CD4-positive, alpha-beta T cell (primary cell): ENCODE measurements around the gene SOX5. TPM values are rescaled to one million over a fixed set of nuclear protein-coding genes. Genes with fewer than 3 reads are reported as not detected.

Experiments used
- ATAC-seq: fragments of 200-7000 bp; cut with Tn5 transposase; one replicate; pipeline ENCODE4 v1.10.0; 2022; ENCODE audit warnings: mild to moderate bottlenecking; ENCODE audit not compliant: poor library complexity
- CTCF ChIA-PET: fragments of 350-600 bp; sonication (Branson Sonifier 250); formaldehyde crosslinking; loops from one replicate; lab custom pipeline; 2021; ENCODE audit warnings: antibody characterized with exemption, inconsistent platforms; lab: Charles Lee
- POLR2A ChIA-PET: fragments of 350-600 bp; sonication (Branson Sonifier 250); formaldehyde crosslinking; loops from one replicate; lab custom pipeline; 2021; ENCODE audit warnings: antibody characterized with exemption, inconsistent platforms; lab: Charles Lee
- DNase-seq, 14 experiments: peaks; one replicate each; pipeline ENCODE4 v3.0.0-alpha.2; 2013 to 2020; ENCODE audit warnings: mixed read lengths in 2 of 14
- H3K27ac ChIP-seq, 2 donors: one replicate each; pipeline versions ENCODE4 v1.5.1 to v1.7.0; 2013; ENCODE audit warnings: low read length in 2 of 2, low read depth in 1 of 2, mild to moderate bottlenecking in 1 of 2
- H3K27me3 ChIP-seq, 2 experiments: 1 replicate in 1 of 2; 2 replicates in 1 of 2; pipeline versions ENCODE4 v1.6.1 to v1.7.0; 2013; ENCODE audit warnings: low read length in 2 of 2, control low read depth in 1 of 2, mild to moderate bottlenecking in 1 of 2, moderate library complexity in 1 of 2; ENCODE audit not compliant: insufficient read depth in 2 of 2, control insufficient read depth in 1 of 2
- H3K36me3 ChIP-seq: one replicate; pipeline ENCODE4 v1.6.1; 2013; ENCODE audit warnings: low read length, control low read depth; ENCODE audit not compliant: insufficient read depth
- H3K4me1 ChIP-seq: one replicate; pipeline ENCODE4 v1.6.1; 2013; ENCODE audit warnings: low read length, control low read depth; ENCODE audit not compliant: insufficient read depth
- H3K4me3 ChIP-seq: one replicate; pipeline ENCODE4 v1.5.1; 2013; ENCODE audit warnings: mild to moderate bottlenecking, low read length, moderate library complexity
- H3K9me3 ChIP-seq, 2 experiments: 1 replicate in 1 of 2; 2 replicates in 1 of 2; pipeline versions ENCODE4 v1.6.1 to v1.7.0; 2013; ENCODE audit warnings: low read length in 2 of 2, mild to moderate bottlenecking in 2 of 2, control low read depth in 1 of 2, moderate library complexity in 1 of 2; ENCODE audit not compliant: control insufficient read depth in 1 of 2, insufficient read depth in 1 of 2
- H3K27ac Mint-ChIP-seq: one replicate; pipeline ENCODE4 v1.8.0; 2020; ENCODE audit warnings: mixed read lengths
- H3K27me3 Mint-ChIP-seq: one replicate; pipeline ENCODE4 v1.8.0; 2021; ENCODE audit warnings: mixed read lengths
- H3K36me3 Mint-ChIP-seq: one replicate; pipeline ENCODE4 v1.8.0; 2021; ENCODE audit warnings: low read depth, mixed read lengths
- H3K4me1 Mint-ChIP-seq: one replicate; pipeline ENCODE4 v1.8.0; 2021; ENCODE audit warnings: low read depth, mixed read lengths
- H3K4me3 Mint-ChIP-seq: one replicate; pipeline ENCODE4 v1.8.0; 2020; ENCODE audit warnings: mild to moderate bottlenecking, mixed read lengths
- H3K9me3 Mint-ChIP-seq: one replicate; pipeline ENCODE4 v1.8.0; 2020; ENCODE audit warnings: mixed read lengths
- intact Hi-C, 2 experiments: fragments of 100-400 bp; cut with DNase I in 1 of 2; cut with micrococcal nuclease in 1 of 2; formaldehyde crosslinking; loops; one replicate each; pipeline versions ENCODE4 v1.15.1 to v1.9.0; 2023 to 2025; cut with DNase I, micrococcal nuclease
- total RNA-seq, 174 experiments: library from RNA in 2 of 174; stranded (reverse) in 2 of 174; gene quantifications; one replicate each; pipeline ENCODE4 v1.2.3 and lab custom pipeline; 2021 to 2026
- TF ChIP-seq, protein P1 (sequence below): fragments of 200-600 bp; IDR thresholded peaks from one replicate; pipeline ENCODE4 v1.8.0; 2022; ENCODE audit warnings: antibody characterized with exemption, mild to moderate bottlenecking

Gene SOX5
- total RNA-seq, 2 experiments from 2014 or later: not detected

DNA sequence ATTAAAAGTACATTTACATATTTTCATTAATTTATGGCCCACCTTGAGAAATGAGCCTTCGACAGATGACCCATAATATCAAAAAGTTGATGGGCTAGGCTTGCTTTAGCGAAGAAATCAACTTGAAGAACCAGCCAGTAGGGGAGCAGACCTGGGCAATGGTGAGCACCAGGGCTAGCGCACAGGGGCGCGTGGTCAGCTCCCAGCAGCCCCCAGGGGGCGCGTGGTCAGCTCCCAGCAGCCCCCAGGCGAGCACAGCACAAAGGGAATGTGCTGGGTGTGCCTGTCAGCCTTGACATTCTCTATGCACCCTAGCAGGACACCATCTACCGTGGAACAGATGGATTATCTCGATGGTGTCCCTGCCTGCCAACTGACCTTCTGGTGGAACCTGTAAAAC, 15.3 kb upstream of the SOX5 start:
- Mint-ChIP-seq H3K9me3 (no peaks in the 10 kb centered on the region), H3K27me3 (no peaks in the 10 kb centered on the region), H3K4me3 (no peak overlapping the region), H3K27ac (no peak overlapping the region), H3K36me3 (no peaks in the 10 kb centered on the region), H3K4me1 (no peaks in the 10 kb centered on the region)
- no peak for ATAC-seq
- no peaks in the 10 kb centered on the region for H3K36me3 ChIP-seq
- intact Hi-C loops: no loop called here
- H3K9me3 ChIP-seq: peaks cover 0 to 4% of the 10 kb centered on the region in 2 experiments
- TF ChIP-seq, protein P1, sequence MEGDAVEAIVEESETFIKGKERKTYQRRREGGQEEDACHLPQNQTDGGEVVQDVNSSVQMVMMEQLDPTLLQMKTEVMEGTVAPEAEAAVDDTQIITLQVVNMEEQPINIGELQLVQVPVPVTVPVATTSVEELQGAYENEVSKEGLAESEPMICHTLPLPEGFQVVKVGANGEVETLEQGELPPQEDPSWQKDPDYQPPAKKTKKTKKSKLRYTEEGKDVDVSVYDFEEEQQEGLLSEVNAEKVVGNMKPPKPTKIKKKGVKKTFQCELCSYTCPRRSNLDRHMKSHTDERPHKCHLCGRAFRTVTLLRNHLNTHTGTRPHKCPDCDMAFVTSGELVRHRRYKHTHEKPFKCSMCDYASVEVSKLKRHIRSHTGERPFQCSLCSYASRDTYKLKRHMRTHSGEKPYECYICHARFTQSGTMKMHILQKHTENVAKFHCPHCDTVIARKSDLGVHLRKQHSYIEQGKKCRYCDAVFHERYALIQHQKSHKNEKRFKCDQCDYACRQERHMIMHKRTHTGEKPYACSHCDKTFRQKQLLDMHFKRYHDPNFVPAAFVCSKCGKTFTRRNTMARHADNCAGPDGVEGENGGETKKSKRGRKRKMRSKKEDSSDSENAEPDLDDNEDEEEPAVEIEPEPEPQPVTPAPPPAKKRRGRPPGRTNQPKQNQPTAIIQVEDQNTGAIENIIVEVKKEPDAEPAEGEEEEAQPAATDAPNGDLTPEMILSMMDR: no peak
- no peaks in the 10 kb centered on the region for H3K4me1 ChIP-seq
- DNase-seq: no peak
- POLR2A ChIA-PET: no interaction called here
- no peak overlapping the region for H3K27ac ChIP-seq
- CTCF ChIA-PET: no interaction called here
- H3K4me3 ChIP-seq: no peak overlapping the region
- H3K27me3 ChIP-seq: no peaks in the 10 kb centered on the region

DNA sequence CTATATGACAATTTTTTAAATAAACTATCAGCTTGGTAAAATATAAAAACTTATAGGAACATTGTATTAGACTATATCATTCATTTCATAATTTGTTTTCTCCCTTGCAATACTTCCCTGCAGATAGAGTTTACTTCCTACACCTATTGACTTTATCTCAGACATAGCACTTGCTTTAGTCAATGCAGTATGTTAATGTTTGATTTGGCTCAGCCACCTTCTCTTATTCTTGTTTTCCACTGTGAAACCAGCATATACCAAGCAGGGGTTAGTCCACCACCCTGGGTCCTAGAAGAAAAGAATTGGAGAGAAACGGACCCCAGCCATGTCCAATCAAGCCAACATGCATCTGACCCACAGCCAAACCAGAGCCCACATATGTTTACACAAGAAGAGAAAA, 10.4 kb upstream of the SOX5 start:
- H3K4me1 Mint-ChIP-seq: no peaks in the 10 kb centered on the region
- ChIA-PET CTCF (no interaction called here), POLR2A (no interaction called here)
- peaks cover 2% of the 10 kb centered on the region for H3K9me3 Mint-ChIP-seq
- Histone ChIP-seq H3K27ac (no peak overlapping the region), H3K4me1 (no peaks in the 10 kb centered on the region), H3K4me3 (no peak overlapping the region), H3K36me3 (no peaks in the 10 kb centered on the region), H3K9me3 (peaks cover 0 to 2% of the 10 kb centered on the region in 2 experiments), H3K27me3 (no peaks in the 10 kb centered on the region)
- intact Hi-C loops: no loop called here
- no peak for ATAC-seq
- H3K27me3 Mint-ChIP-seq: no peaks in the 10 kb centered on the region
- no peaks in the 10 kb centered on the region for H3K36me3 Mint-ChIP-seq
- no peak overlapping the region for H3K4me3 Mint-ChIP-seq
- DNase-seq: no peak
- no peak overlapping the region for H3K27ac Mint-ChIP-seq
- TF ChIP-seq, protein P1: no peak

DNA sequence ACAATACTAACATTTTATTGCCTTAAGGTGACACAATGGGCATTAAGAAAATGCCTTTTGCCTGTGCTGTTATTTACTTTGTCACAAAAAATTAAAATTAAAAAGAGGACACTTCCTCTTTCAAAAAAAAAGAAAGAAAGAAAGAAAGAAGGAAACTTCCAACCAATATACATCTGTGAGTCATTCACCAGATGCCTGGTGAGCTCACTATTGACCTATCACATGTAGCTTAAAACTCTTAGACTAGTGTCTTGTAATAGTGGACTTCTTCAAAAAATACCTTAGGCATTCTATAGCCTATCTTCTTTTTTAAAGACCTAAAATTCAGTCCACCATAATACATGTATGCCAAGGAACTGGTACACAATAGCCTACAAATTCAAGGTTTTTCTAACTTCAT, 4.9 kb upstream of the SOX5 start:
- H3K9me3 Mint-ChIP-seq: peaks cover 2% of the 10 kb centered on the region
- H3K4me3 Mint-ChIP-seq: no peak overlapping the region
- Histone ChIP-seq H3K4me3 (no peak overlapping the region), H3K9me3 (no peaks in the 10 kb centered on the region), H3K27me3 (no peaks in the 10 kb centered on the region), H3K27ac (no peak overlapping the region), H3K36me3 (no peaks in the 10 kb centered on the region), H3K4me1 (no peaks in the 10 kb centered on the region)
- no peaks in the 10 kb centered on the region for H3K4me1 Mint-ChIP-seq
- ATAC-seq: no peak
- ChIA-PET CTCF (no interaction called here), POLR2A (no interaction called here)
- H3K27ac Mint-ChIP-seq: no peak overlapping the region
- H3K36me3 Mint-ChIP-seq: no peaks in the 10 kb centered on the region
- DNase-seq: no peak
- no peaks in the 10 kb centered on the region for H3K27me3 Mint-ChIP-seq
- intact Hi-C loops: no loop called here
- TF ChIP-seq, protein P1: no peak
